CD4-positive, alpha-beta T cell treated with Interleukin-17A for 1 hour (primary cell): ENCODE measurements around the gene PDXDC1.
"Not testable (repeated sequence)": the region's sequence is repeated elsewhere in the genome, so short reads cannot be mapped to it uniquely, and the experiment has no call there.

ENCODE experiments used
- DNase-seq: peaks from one replicate; pipeline ENCODE4 v3.0.0-alpha.2; 2020

The PDXDC1 gene

GRCh38 chr16:15021429-15021828 lies 46.6 kb downstream of the PDXDC1 start:
- not testable (repeated sequence) for DNase-seq

- peak; percentile 82 for DNase-seq
Observed at GRCh38 chr16:15022194-15022593, 47.4 kb downstream of the PDXDC1 start.

- not testable (repeated sequence) for DNase-seq
Observed at GRCh38 chr16:15023381-15024077, 48.7 kb downstream of the PDXDC1 start.

GRCh38 chr16:15024858-15025199 lies 50.0 kb downstream of the PDXDC1 start:
- not testable (repeated sequence) for DNase-seq

GRCh38 chr16:15025234-15025951 lies 50.6 kb downstream of the PDXDC1 start:
- DNase-seq: not testable (repeated sequence)

- DNase-seq: not testable (repeated sequence)
Observed at GRCh38 chr16:15027051-15027450, 52.2 kb downstream of the PDXDC1 start.

- DNase-seq: not testable (repeated sequence)
Observed at GRCh38 chr16:15027503-15028344, 52.9 kb downstream of the PDXDC1 start.

- DNase-seq: not testable (repeated sequence)
Observed at GRCh38 chr16:15028345-15028715, 53.5 kb downstream of the PDXDC1 start.

- DNase-seq: not testable (repeated sequence)
Observed at GRCh38 chr16:15028801-15029698, 54.2 kb downstream of the PDXDC1 start.

- not testable (repeated sequence) for DNase-seq
Observed at GRCh38 chr16:15029749-15030148, 54.9 kb downstream of the PDXDC1 start.

- DNase-seq: no peak
Observed at GRCh38 chr16:15031179-15031578, 56.4 kb downstream of the PDXDC1 start.

- no peak for DNase-seq
Observed at GRCh38 chr16:15031586-15031985, 56.8 kb downstream of the PDXDC1 start.

- peak; percentile 30 for DNase-seq
Observed at GRCh38 chr16:15032547-15033308, 57.9 kb downstream of the PDXDC1 start.

GRCh38 chr16:15033309-15033707 lies 58.5 kb downstream of the PDXDC1 start:
- no peak for DNase-seq

- no peak for DNase-seq
Observed at GRCh38 chr16:15034266-15035162, 59.7 kb downstream of the PDXDC1 start.

- DNase-seq: no peak
Observed at GRCh38 chr16:15035163-15035729, 60.4 kb downstream of the PDXDC1 start.

- DNase-seq: no peak
Observed at GRCh38 chr16:15037003-15037402, 62.2 kb downstream of the PDXDC1 start.

- no peak for DNase-seq
Observed at GRCh38 chr16:15037745-15038144, 62.9 kb downstream of the PDXDC1 start.

GRCh38 chr16:15038689-15039088 lies 63.9 kb downstream of the PDXDC1 start:
- DNase-seq: no peak
